A673 (cell line): ENCODE data around the gene SNORC. TPM values are rescaled to one million over a fixed set of nuclear protein-coding genes. Genes with fewer than 3 reads are reported as not detected.

Source experiments
- BruUV-seq: library from RNA; stranded (reverse); fragments of 400-500 nt; replicated peaks from 2 replicates; lab custom pipeline; 2021; lab: Mats Ljungman, UMichigan
- CTCF ChIA-PET: fragments of 300-600 bp; sonication (Branson Sonifier 250); formaldehyde crosslinking; loops from one replicate; lab custom pipeline; 2022; ENCODE audit warnings: antibody characterized with exemption; lab: Charles Lee
- POLR2A ChIA-PET: fragments of 300-600 bp; sonication (Branson Sonifier 250); formaldehyde crosslinking; loops from one replicate; lab custom pipeline; 2022; ENCODE audit warnings: antibody characterized with exemption; ENCODE audit not compliant: low non-redundant PET; lab: Charles Lee
- DNase-seq: peaks from one replicate; pipeline ENCODE4 v3.0.0-alpha.2; 2015; ENCODE audit warnings: low spot score
- H3K27ac ChIP-seq: fragments of 200-600 bp; sonication (generic); 2 replicates; pipeline ENCODE4 v1.5.1; 2016; ENCODE audit warnings: mixed run types, low read depth, mild to moderate bottlenecking, mixed read lengths, antibody characterized with exemption, low read length; ENCODE audit not compliant: poor library complexity, severe bottlenecking
- H3K27me3 ChIP-seq: fragments of 200-600 bp; sonication (generic); replicated peaks from 2 replicates; pipeline ENCODE4 v1.6.1; 2017; ENCODE audit warnings: mixed run types, low read depth, mild to moderate bottlenecking, mixed read lengths, antibody characterized with exemption, low read length; ENCODE audit not compliant: insufficient read depth, poor library complexity
- H3K36me3 ChIP-seq: fragments of 200-600 bp; sonication (generic); 2 replicates; pipeline ENCODE4 v1.6.1; 2016; ENCODE audit warnings: mixed run types, mild to moderate bottlenecking, mixed read lengths, antibody characterized with exemption, low read length; ENCODE audit not compliant: insufficient read depth, poor library complexity, severe bottlenecking
- H3K4me1 ChIP-seq: fragments of 200-600 bp; sonication (generic); 2 replicates; pipeline ENCODE4 v1.6.1; 2017; ENCODE audit warnings: mixed run types, mild to moderate bottlenecking, mixed read lengths, antibody characterized with exemption, low read length; ENCODE audit not compliant: insufficient read depth, poor library complexity, severe bottlenecking
- H3K4me3 ChIP-seq: fragments of 200-600 bp; sonication (generic); 2 replicates; pipeline ENCODE4 v1.5.1; 2016; ENCODE audit warnings: low read depth, mixed run types, mild to moderate bottlenecking, mixed read lengths, low read length; ENCODE audit not compliant: poor library complexity, severe bottlenecking
- H3K9me3 ChIP-seq: fragments of 200-600 bp; sonication (generic); 2 replicates; pipeline ENCODE4 v1.6.1; 2016; ENCODE audit warnings: mixed run types, low read depth, mild to moderate bottlenecking, mixed read lengths, antibody characterized with exemption, low read length; ENCODE audit not compliant: poor library complexity, severe bottlenecking
- EZH2 ChIP-seq: fragments of 200-600 bp; sonication (generic); IDR thresholded peaks from 2 replicates; pipeline ENCODE4 v1.6.1; 2017; ENCODE audit warnings: borderline replicate concordance, low read depth, mild to moderate bottlenecking, mixed read lengths, antibody characterized with exemption, low read length; ENCODE audit not compliant: poor library complexity, severe bottlenecking
- intact Hi-C: fragments of 100-400 bp; cut with micrococcal nuclease; formaldehyde crosslinking; loops from one replicate; pipeline ENCODE4 v1.10.0; 2022; ENCODE audit not compliant: unreplicated experiment
- total RNA-seq: library from RNA; stranded (reverse); gene quantifications from 2 replicates; pipeline ENCODE4 v1.2.3, GENCODE V29; 2021
- TF ChIP-seq, protein P1 (sequence below): fragments of 300-800, 200-600 bp; sonication (generic); conservative IDR thresholded peaks from 2 replicates; pipeline ENCODE4 v1.5.1; 2017; ENCODE audit warnings: low read depth, mild to moderate bottlenecking, antibody characterized with exemption, low read length, moderate library complexity, mixed read lengths

Gene SNORC
- total RNA-seq, 1 experiment from 2014 or later, result 4.6 TPM

DNA sequence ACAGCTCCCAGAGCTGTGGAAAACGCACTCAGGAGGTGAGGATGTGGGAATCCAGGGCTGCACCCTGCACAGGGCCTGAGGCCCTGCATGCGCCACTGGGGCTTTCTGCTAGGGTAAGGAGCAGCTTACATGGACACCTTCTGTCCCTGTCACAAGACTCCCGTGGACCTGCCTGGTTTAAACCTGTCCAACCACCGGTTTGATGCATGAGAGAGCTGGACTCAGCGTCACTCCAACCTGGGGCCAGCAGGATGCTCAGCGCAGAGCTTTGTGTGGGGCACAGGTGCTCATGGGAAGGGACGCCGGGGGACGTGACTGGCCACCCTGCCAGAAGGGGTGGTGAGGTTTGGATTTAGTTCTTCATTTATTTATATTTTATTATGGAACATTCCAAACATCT is 24.2 kb downstream of the SNORC start:
- no peak for TF ChIP-seq EZH2
- TF ChIP-seq, protein P1, sequence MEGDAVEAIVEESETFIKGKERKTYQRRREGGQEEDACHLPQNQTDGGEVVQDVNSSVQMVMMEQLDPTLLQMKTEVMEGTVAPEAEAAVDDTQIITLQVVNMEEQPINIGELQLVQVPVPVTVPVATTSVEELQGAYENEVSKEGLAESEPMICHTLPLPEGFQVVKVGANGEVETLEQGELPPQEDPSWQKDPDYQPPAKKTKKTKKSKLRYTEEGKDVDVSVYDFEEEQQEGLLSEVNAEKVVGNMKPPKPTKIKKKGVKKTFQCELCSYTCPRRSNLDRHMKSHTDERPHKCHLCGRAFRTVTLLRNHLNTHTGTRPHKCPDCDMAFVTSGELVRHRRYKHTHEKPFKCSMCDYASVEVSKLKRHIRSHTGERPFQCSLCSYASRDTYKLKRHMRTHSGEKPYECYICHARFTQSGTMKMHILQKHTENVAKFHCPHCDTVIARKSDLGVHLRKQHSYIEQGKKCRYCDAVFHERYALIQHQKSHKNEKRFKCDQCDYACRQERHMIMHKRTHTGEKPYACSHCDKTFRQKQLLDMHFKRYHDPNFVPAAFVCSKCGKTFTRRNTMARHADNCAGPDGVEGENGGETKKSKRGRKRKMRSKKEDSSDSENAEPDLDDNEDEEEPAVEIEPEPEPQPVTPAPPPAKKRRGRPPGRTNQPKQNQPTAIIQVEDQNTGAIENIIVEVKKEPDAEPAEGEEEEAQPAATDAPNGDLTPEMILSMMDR, result no peak
- no peak for DNase-seq
- intact Hi-C loops, result no loop called here
- H3K9me3 ChIP-seq, result no peaks in the 10 kb centered on the region
- POLR2A ChIA-PET, result no interaction called here
- H3K27ac ChIP-seq, result no peak overlapping the region
- no peaks in the 10 kb centered on the region for H3K27me3 ChIP-seq
- BruUV-seq, result no TSS peak
- H3K36me3 ChIP-seq, result no peaks in the 10 kb centered on the region
- no peak overlapping the region for H3K4me3 ChIP-seq
- CTCF ChIA-PET, result no interaction called here
- H3K4me1 ChIP-seq, result no peaks in the 10 kb centered on the region

DNA sequence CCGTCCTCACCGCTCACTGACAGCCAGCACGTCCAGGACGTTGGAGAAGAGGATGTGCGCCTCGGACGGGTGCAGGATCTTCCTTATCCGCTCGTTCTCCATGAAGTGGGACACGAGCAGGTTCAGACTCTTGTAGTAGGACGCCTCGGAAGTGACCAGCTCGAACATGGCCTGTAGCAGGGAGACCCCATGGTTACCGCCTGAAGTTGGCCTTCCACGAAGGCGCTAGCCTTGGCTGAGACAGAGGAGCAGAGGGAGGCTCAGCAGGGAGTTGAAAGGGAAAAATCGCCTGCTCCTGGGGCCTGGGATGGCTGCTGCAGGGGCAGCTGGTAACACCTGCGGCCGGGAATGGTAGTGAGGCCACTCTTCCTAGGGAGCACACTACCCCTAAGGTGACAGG is 24.7 kb downstream of the SNORC start:
- H3K27ac ChIP-seq, result no peak overlapping the region
- H3K4me1 ChIP-seq, result no peaks in the 10 kb centered on the region
- no peaks in the 10 kb centered on the region for H3K36me3 ChIP-seq
- H3K9me3 ChIP-seq, result no peaks in the 10 kb centered on the region
- TF ChIP-seq, protein P1, result no peak
- H3K27me3 ChIP-seq, result no peaks in the 10 kb centered on the region
- CTCF ChIA-PET, result no interaction called here
- intact Hi-C loops, result no loop called here
- no peak for DNase-seq
- no TSS peak for BruUV-seq
- POLR2A ChIA-PET, result no interaction called here
- H3K4me3 ChIP-seq, result no peak overlapping the region

- H3K36me3 ChIP-seq, result no peaks in the 10 kb centered on the region
- TF ChIP-seq, protein P1, result no peak
- TF ChIP-seq EZH2, result no peak
- no peaks in the 10 kb centered on the region for H3K9me3 ChIP-seq
- intact Hi-C loops, result no loop called here
- H3K4me1 ChIP-seq, result no peaks in the 10 kb centered on the region
- ChIA-PET POLR2A (no interaction called here), CTCF (interaction anchor here (0.5 kb wide), 1 partner anchor 41 kb away, joined by 7 read pairs; no protein-coding TSS in a partner anchor)
- H3K27me3 ChIP-seq, result no peaks in the 10 kb centered on the region
- no TSS peak for BruUV-seq
- H3K4me3 ChIP-seq, result no peak overlapping the region
- no peak for DNase-seq
- no peak overlapping the region for H3K27ac ChIP-seq
Measured at GRCh38 chr2:232896111-232896510, 26.0 kb downstream of the SNORC start.
